HCT116 (cell line): ENCODE results near the gene DYNLT4. TPM values are rescaled to one million over a fixed set of nuclear protein-coding genes. Genes with fewer than 3 reads are reported as not detected.

Experiments used
- ATAC-seq: fragments of 200-7000 bp; cut with Tn5 transposase; 2 replicates; pipeline ENCODE4 v1.9.1; 2020; ENCODE audit warnings: mild to moderate bottlenecking, moderate library complexity
- BruUV-seq: library from RNA; stranded (reverse); fragments of 400-500 nt; replicated peaks from 2 replicates; lab custom pipeline; 2021; lab: Mats Ljungman, UMichigan
- CTCF ChIA-PET: fragments of 300-600 bp; sonication (Branson Sonifier 250); formaldehyde crosslinking; loops from one replicate; lab custom pipeline; 2021; ENCODE audit warnings: antibody characterized with exemption; lab: Charles Lee
- POLR2A ChIA-PET: fragments of 300-600, 350-600 bp; sonication (Branson Sonifier 250); formaldehyde crosslinking; loops from one replicate; lab custom pipeline; 2021; ENCODE audit warnings: antibody characterized with exemption; lab: Charles Lee
- RAD21 ChIA-PET, 2 experiments: fragments of 300-600 bp; sonication (Branson Sonifier 250); formaldehyde crosslinking; loops; one replicate each; lab custom pipeline; 2023; ENCODE audit warnings: low total read pairs in 2 of 2; ENCODE audit not compliant: uncharacterized antibody in 2 of 2, unreplicated experiment in 2 of 2, low non-redundant PET in 1 of 2; lab: Charles Lee
- DNase-seq: peaks from one replicate; pipeline ENCODE4 v3.0.0-alpha.2; 2010; ENCODE audit warnings: low read depth, low spot score
- H2AFZ ChIP-seq: fragments of 200-600 bp; shearing (Covaris generic), sonication (generic); 2 replicates; pipeline ENCODE4 v1.6.1; 2017; ENCODE audit warnings: low read depth, mixed run types, mixed read lengths, antibody characterized with exemption, low read length; ENCODE audit not compliant: poor library complexity, severe bottlenecking
- H3K27ac ChIP-seq: 2 replicates; pipeline ENCODE4 v1.5.1; 2012; ENCODE audit warnings: low read depth, low read length
- H3K27me3 ChIP-seq: fragments of 200-600 bp; sonication (generic); 2 replicates; pipeline ENCODE4 v1.6.1; 2016; ENCODE audit warnings: mixed run types, low read length, mixed read lengths; ENCODE audit not compliant: insufficient read depth
- H3K36me3 ChIP-seq, 2 experiments: fragments of 200-500 bp in 1 of 2; fragments of 200-600 bp in 1 of 2; sonication (Bioruptor generic) in 1 of 2; sonication (generic) in 1 of 2; 2 replicates each; pipeline versions ENCODE4 v1.5.1 to v1.6.1; 2014 to 2016; ENCODE audit warnings: low read length in 2 of 2, inconsistent platforms in 1 of 2, mixed read lengths in 1 of 2, mixed run types in 1 of 2; ENCODE audit not compliant: insufficient read depth in 2 of 2, control insufficient read depth in 1 of 2
- H3K4me1 ChIP-seq, 2 experiments: fragments of 200-600 bp in 1 of 2; sonication (generic) in 1 of 2; 2 replicates each; pipeline versions ENCODE4 v1.5.1 to v1.6.1; 2012 to 2017; ENCODE audit warnings: low read length in 2 of 2, inconsistent platforms in 1 of 2, mild to moderate bottlenecking in 1 of 2, mixed read lengths in 1 of 2, mixed run types in 1 of 2, moderate library complexity in 1 of 2; ENCODE audit not compliant: insufficient read depth in 2 of 2, control insufficient read depth in 1 of 2
- H3K4me2 ChIP-seq: fragments of 200-600 bp; sonication (generic); 2 replicates; pipeline ENCODE4 v1.6.1; 2017; ENCODE audit warnings: mixed run types, low read length, mixed read lengths
- H3K4me3 ChIP-seq, 2 experiments: fragments of 200-600 bp in 1 of 2; sonication (generic) in 1 of 2; replicated peaks in 1 of 2; 2 replicates each; pipeline ENCODE4 v1.5.1; 2011 to 2016; ENCODE audit warnings: low read length in 2 of 2, control low read depth in 1 of 2, low read depth in 1 of 2, mild to moderate bottlenecking in 1 of 2, mixed read lengths in 1 of 2, mixed run types in 1 of 2
- H3K79me2 ChIP-seq: fragments of 200-600 bp; sonication (generic); 2 replicates; pipeline ENCODE4 v1.6.1; 2017; ENCODE audit warnings: mild to moderate bottlenecking, mixed run types, low read length, moderate library complexity, mixed read lengths; ENCODE audit not compliant: insufficient read depth
- H3K9ac ChIP-seq: fragments of 200-600 bp; sonication (generic); 2 replicates; pipeline ENCODE4 v1.6.1; 2016; ENCODE audit warnings: low read length, mixed read lengths
- H3K9me2 ChIP-seq: fragments of 200-600 bp; sonication (generic), shearing (Covaris generic); 2 replicates; pipeline ENCODE4 v1.6.1; 2017; ENCODE audit warnings: mixed run types, mild to moderate bottlenecking, moderate library complexity; ENCODE audit not compliant: insufficient read depth
- H3K9me3 ChIP-seq, 2 experiments: fragments of 200-500 bp in 1 of 2; fragments of 200-600 bp in 1 of 2; sonication (Bioruptor generic) in 1 of 2; sonication (generic) in 1 of 2; 2 replicates each; pipeline ENCODE4 v1.6.1; 2014 to 2017; ENCODE audit warnings: low read length in 2 of 2, mixed read lengths in 2 of 2, inconsistent platforms in 1 of 2, low read depth in 1 of 2, mild to moderate bottlenecking in 1 of 2, mixed run types in 1 of 2, moderate library complexity in 1 of 2; ENCODE audit not compliant: control insufficient read depth in 1 of 2, insufficient read depth in 1 of 2
- H4K20me1 ChIP-seq: fragments of 200-600 bp; sonication (generic), shearing (Covaris generic); 2 replicates; pipeline ENCODE4 v1.6.1; 2017; ENCODE audit warnings: mixed run types, mild to moderate bottlenecking, moderate library complexity; ENCODE audit not compliant: insufficient read depth
- ATF3 ChIP-seq: IDR thresholded peaks from 2 replicates; pipeline ENCODE4 v1.6.1; 2012
- CBX3 ChIP-seq: IDR thresholded peaks from 2 replicates; pipeline ENCODE4 v1.6.1; 2012; ENCODE audit warnings: low read depth
- CEBPB ChIP-seq: IDR thresholded peaks from 2 replicates; pipeline ENCODE4 v1.6.1; 2012; ENCODE audit warnings: low read depth
- CTCF ChIP-seq, 3 experiments: fragments of 200-600 bp in 1 of 3; sonication (generic) in 1 of 3; IDR thresholded peaks in 2 of 3; conservative IDR thresholded peaks in 1 of 3; 2 replicates each; pipeline ENCODE4 v1.5.1; 2012 to 2017; ENCODE audit warnings: low read depth in 2 of 3, low read length in 2 of 3, antibody characterized with exemption in 1 of 3, borderline replicate concordance in 1 of 3, control low read depth in 1 of 3, mild to moderate bottlenecking in 1 of 3, mixed read lengths in 1 of 3, mixed run types in 1 of 3, moderate library complexity in 1 of 3; ENCODE audit not compliant: insufficient read depth in 1 of 3
- EGR1 ChIP-seq: IDR thresholded peaks from 2 replicates; pipeline ENCODE4 v1.6.1; 2012; ENCODE audit warnings: low read depth
- ELF1 ChIP-seq: IDR thresholded peaks from 2 replicates; pipeline ENCODE4 v1.6.1; 2012; ENCODE audit warnings: low read depth, borderline replicate concordance
- FOSL1 ChIP-seq: IDR thresholded peaks from 2 replicates; pipeline ENCODE4 v1.6.1; 2012; ENCODE audit warnings: low read depth
- JUND ChIP-seq: IDR thresholded peaks from 2 replicates; pipeline ENCODE4 v1.6.1; 2012
- MAX ChIP-seq: IDR thresholded peaks from 2 replicates; pipeline ENCODE4 v1.6.1; 2012
- POLR2A ChIP-seq: IDR thresholded peaks from 2 replicates; pipeline ENCODE4 v1.7.0; 2011; ENCODE audit warnings: borderline replicate concordance; ENCODE audit not compliant: insufficient read depth, insufficient read length; ENCODE audit errors: extremely low read depth
- POLR2AphosphoS5 ChIP-seq: IDR thresholded peaks from 2 replicates; pipeline ENCODE4 v1.6.1; 2011; ENCODE audit warnings: mild to moderate bottlenecking, low read depth, low read length, moderate library complexity
- SIN3A ChIP-seq: IDR thresholded peaks from 2 replicates; pipeline ENCODE4 v1.6.1; 2012; ENCODE audit warnings: low read depth
- SP1 ChIP-seq: IDR thresholded peaks from 2 replicates; pipeline ENCODE4 v1.6.1; 2012; ENCODE audit warnings: low read depth
- SRF ChIP-seq: IDR thresholded peaks from 2 replicates; pipeline ENCODE4 v1.6.1; 2012; ENCODE audit warnings: low read depth
- TCF7L2 ChIP-seq: IDR thresholded peaks from 2 replicates; pipeline ENCODE4 v1.7.0; 2011; ENCODE audit warnings: borderline replicate concordance, inconsistent platforms; ENCODE audit not compliant: insufficient read depth, insufficient read length; ENCODE audit errors: extremely low read depth
- YY1 ChIP-seq: IDR thresholded peaks from 2 replicates; pipeline ENCODE4 v1.6.1; 2011; ENCODE audit warnings: low read length, low read depth, moderate library complexity, mild to moderate bottlenecking; ENCODE audit not compliant: insufficient replicate concordance; ENCODE audit errors: extremely low read depth
- ZBTB33 ChIP-seq: IDR thresholded peaks from 2 replicates; pipeline ENCODE4 v1.6.1; 2011; ENCODE audit warnings: mild to moderate bottlenecking, low read length, moderate library complexity; ENCODE audit not compliant: insufficient replicate concordance; ENCODE audit errors: extremely low read depth
- ZFX ChIP-seq: fragments of 450-650 bp; IDR thresholded peaks from 2 replicates; pipeline ENCODE4 v1.6.1; 2017
- intact Hi-C: fragments of 100-400 bp; cut with micrococcal nuclease; formaldehyde crosslinking; loops from 2 replicates; pipeline ENCODE4 v1.10.0; 2022
- total RNA-seq: library from RNA; stranded (reverse); gene quantifications from one replicate; pipeline ENCODE4 v1.2.1, GENCODE V29; 2021; ENCODE audit not compliant: unreplicated experiment

DYNLT4 gene
- total RNA-seq, 1 experiment from 2014 or later: 0.96 TPM

GRCh38 chr1:44805311-44806024 lies 1.7 kb downstream of the DYNLT4 start (continued):
- peak; percentile 47 for TF ChIP-seq POLR2AphosphoS5

- peaks cover 41 to 91% of the 10 kb centered on the region in 2 experiments for H3K4me1 ChIP-seq
- peaks cover 3 to 46% of the 10 kb centered on the region in 2 experiments; a peak in 3 of 4 replicates for H3K36me3 ChIP-seq
- POLR2A ChIA-PET: interaction anchor here (0.6 kb wide), 1 partner anchor 14 kb away, joined by 3 read pairs; no protein-coding TSS in a partner anchor
- H4K20me1 ChIP-seq: no peaks in the 10 kb centered on the region
- H3K27me3 ChIP-seq: no peaks in the 10 kb centered on the region
- no TSS peak for BruUV-seq
- DNase-seq (no peak), ATAC-seq (no peak)
- no peaks in the 10 kb centered on the region for H3K9me3 ChIP-seq
- TF ChIP-seq TCF7L2 (no peak), MAX (no peak), ZFX (no peak), SRF (no peak), POLR2AphosphoS5 (no peak), ZBTB33 (no peak), FOSL1 (no peak), POLR2A (no peak), JUND (no peak), YY1 (no peak), ELF1 (no peak), CTCF (IDR thresholded peaks at IDR 0.05 in 2 of 3, conservative IDR thresholded peaks at IDR 0.05 in 1 of 3; ENCODE audit: borderline replicate concordance in 1 of 3, insufficient read depth in 1 of 3, low read depth in 2 of 3, low read length in 2 of 3) (no peak), SP1 (no peak), EGR1 (no peak), ATF3 (no peak), SIN3A (no peak), CEBPB (no peak), CBX3 (no peak)
- H3K79me2 ChIP-seq: peaks cover 51% of the 10 kb centered on the region
- intact Hi-C loops: no loop called here
- H3K9me2 ChIP-seq: no peaks in the 10 kb centered on the region
- no peak overlapping the region for H2AFZ ChIP-seq
- H3K4me3 ChIP-seq: no peak overlapping the region
- H3K9ac ChIP-seq: no peak overlapping the region; the same call in 1 of the 2 replicates
- RAD21 ChIA-PET: no interaction called here
- H3K4me2 ChIP-seq: peak overlapping the region; percentile 93
- peak overlapping the region; percentile 25; the same call in 1 of the 2 replicates for H3K27ac ChIP-seq
- CTCF ChIA-PET: no interaction called here
Measured at GRCh38 chr1:44803312-44804095, 3.6 kb downstream of the DYNLT4 start.
